COLO668 (cell line): ENCODE measurements around the gene ARID1A.
"Not testable (repeated sequence)": the region's sequence is repeated elsewhere in the genome, so short reads cannot be mapped to it uniquely, and the experiment has no call there.

Source experiments
- DNase-seq: peaks from one replicate; lab custom pipeline; 2025; ENCODE audit not compliant: unreplicated experiment; lab: John Stamatoyannopoulos, UW

The ARID1A gene

DNA sequence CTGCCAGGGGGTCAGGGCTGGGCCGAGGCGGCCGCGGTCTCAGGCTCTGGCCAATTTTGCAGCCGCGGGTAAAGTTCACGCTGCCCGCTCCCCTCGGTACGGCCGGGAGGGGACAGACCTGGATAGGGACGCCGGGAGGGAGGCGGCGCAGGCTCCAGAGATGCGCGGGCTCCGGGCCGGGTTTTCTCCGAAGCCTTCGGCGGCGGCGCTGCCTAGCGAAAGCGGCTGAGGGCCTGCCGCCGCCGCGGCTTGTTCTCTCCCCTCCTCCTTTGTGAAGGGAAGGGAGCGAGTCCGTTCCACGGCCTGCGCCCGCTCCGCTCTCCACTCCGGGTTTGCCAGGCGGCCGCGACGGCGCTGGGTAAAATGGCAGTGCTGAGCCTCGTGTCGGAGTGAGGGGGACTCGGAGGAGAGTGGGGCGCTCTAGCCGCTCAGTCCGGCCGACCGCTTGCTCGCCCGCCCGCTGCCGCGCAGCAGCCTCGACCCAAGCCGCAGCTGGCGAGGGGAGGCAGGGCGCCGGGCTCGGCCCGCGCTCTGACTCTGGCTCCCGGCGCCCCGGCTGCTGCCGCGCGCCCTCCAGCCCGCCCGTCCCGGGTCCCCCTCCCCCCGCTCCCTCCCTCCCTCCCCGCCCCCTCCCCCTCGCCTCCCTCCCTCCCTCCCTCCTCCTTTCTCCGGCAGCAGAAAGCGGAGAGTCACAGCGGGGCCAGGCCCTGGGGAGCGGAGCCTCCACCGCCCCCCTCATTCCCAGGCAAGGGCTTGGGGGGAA lies at the start of gene ARID1A:
Gene ARID1A, plus strand, starts transcription at position 660 of the 763 bp plus-strand sequence. CDS start 389 bp downstream, outside the sequence.
- DNase-seq: peak; percentile 100

GRCh38 chr1:26664802-26665201 lies 31.0 kb upstream of the ARID1A start:
- DNase-seq: no peak

- DNase-seq: no peak
Observed at GRCh38 chr1:26666855-26667254, 29.0 kb upstream of the ARID1A start.

- not testable (repeated sequence) for DNase-seq
Observed at GRCh38 chr1:26668106-26668786, 27.6 kb upstream of the ARID1A start.

DNA sequence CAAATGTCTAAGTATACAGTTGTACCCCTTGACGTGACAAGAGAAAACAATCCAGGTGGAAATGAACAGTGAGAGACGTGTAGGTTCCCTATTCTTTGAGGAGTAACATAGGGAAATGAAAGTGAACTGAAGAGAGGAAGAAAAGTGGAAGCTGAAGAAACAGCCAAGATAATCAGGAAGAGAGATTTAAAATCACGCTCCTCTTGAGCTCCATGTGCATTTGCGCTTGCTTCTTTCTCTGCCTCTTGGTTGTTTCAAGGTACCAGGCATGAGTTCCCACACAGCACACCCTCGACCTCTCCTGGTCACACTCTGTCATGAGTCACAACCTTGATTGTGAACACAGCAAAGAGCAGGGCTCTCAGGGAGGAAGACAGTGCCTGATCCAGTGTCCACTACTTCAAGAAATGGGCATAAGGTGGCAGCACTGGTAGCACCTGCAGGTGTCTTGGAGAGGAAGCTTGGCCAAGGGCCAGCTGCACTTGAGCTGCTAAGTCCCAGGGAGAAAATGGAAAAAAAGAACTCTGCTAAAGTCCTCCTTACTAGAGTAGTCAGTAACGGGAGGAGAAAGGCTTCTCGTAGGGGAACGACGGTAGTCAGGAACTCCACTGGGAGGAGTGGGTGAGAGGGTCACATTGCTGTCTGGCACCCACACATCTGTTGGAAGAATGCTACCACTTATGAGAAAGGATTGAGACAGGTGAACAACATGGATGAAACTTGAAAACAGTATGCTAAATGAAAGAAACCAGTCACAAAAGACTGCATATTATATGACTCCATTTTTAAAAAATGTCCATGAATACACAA lies 18.3 kb upstream of the ARID1A start:
- DNase-seq: peak; percentile 80

GRCh38 chr1:26684763-26685508 lies 10.9 kb upstream of the ARID1A start:
- DNase-seq: no peak

- no peak for DNase-seq
Observed at GRCh38 chr1:26686795-26687194, 9.0 kb upstream of the ARID1A start.

GRCh38 chr1:26689504-26689903 lies 6.3 kb upstream of the ARID1A start:
- DNase-seq: no peak

GRCh38 chr1:26690157-26690556 lies 5.7 kb upstream of the ARID1A start:
- DNase-seq: no peak

GRCh38 chr1:26690576-26691031 lies 5.2 kb upstream of the ARID1A start:
- DNase-seq: no peak

DNA sequence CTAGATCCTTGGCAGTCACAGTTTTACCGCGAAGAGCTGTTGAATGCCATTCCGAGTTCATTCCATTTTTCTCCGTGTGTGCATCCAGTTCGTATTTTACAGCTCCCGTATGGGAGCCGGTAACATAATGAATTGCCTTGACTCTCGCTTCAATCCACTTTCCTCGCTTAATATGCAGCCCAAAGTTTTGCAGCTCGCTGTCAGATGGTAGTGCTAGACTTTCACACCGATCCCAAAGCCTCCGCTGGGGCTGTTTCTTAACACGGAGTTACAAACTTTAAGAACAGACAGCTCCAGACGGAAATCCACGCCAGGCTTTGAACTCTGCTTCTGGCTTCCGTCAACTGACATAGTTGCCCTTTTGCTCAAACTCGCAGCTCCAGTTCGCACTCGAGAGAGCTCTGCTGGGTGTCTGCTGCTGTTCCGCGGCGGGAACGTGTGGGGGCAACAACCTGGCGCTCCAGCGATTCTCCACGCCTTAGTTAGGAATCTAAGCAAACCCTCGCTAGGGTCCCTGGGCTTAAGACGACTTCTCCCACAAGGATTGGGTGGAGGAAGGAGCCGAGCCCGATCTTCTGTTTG lies 3.5 kb upstream of the ARID1A start:
- peak; percentile 93 for DNase-seq

DNA sequence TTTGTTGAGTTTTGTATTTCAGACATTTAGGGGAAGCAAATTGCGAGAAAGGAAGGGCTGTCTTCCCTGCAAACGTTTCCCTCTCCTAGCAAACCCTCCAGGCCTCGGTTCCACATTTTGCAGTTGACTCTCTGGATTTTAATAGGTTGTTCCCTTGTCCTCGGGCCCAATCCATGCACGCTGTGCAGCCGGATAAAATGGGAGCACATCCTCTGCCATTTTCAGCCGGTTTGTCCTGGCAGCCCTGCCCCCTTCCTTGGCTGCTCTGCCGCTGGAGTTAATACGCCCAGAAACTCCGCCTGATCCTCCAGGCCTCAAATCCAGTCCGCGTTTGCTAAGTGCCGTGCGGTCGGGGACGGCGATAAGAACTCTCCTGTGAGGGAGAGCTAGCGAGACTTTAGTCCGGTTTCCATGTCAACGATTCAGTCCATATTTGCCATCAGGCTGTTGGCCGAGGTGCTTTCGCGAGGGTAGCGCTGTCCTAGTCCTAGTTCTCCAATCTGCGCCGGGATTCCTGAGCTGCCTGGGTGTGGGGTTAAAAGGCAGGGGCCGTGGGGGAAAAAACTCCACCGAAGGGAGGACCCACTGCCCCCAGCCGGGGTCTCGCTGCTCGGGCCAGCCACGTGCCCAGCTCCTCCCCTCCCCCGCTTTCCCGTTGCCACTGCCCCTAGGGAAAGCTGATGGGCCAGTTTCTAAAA lies 2.9 kb upstream of the ARID1A start:
- DNase-seq: peak; percentile 99

DNA sequence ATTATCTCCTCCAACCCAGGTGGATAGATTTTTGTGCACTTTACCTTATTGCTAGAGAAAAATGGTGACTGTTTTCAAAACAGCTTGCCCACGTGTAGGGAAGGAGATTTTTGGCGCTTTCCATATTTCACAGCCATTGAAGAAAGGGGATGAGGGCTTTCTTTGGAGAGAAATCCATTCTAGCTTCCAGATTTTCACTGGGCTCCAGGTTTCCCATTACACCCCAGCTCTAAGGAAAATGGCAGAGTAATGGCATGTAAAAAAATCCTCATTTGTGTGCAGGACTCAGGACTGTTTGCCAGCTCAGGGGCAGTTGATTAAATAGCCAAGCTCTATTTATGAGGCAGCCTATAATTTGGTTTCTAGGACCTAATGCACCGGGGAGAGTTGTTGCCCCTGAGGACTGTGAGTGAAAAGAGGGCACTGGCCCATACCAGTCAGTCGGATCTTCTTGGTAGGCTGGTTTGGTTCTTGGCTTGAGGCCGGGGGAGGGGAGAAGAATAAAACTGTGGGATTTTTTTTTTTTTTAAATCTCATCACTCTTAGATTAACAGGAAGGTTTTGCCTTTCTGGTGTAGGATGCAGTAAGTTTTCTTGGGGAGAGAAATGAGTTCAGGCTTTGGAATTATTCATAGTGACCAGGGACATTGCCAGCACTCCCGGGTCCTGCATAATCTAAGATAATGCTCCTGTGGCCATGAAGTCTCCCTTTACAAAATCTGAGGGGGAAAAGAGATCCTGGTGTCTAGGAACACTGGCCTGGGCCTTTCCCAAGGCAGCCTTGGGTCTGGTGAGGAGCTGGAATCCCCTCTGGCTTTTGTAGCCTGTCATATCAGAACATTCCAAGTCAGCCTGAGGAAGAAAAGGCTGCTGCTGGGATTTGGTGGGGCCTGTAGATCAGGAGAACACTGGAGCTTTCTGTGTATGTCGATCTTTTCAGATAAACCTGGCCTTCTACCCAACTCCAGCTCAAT lies 1.9 kb upstream of the ARID1A start:
- no peak for DNase-seq

GRCh38 chr1:26694638-26695355 lies 1.0 kb upstream of the ARID1A start:
- DNase-seq: no peak

GRCh38 chr1:26696119-26696653 lies 371 bp downstream of the ARID1A start:
- DNase-seq: peak; percentile 89

DNA sequence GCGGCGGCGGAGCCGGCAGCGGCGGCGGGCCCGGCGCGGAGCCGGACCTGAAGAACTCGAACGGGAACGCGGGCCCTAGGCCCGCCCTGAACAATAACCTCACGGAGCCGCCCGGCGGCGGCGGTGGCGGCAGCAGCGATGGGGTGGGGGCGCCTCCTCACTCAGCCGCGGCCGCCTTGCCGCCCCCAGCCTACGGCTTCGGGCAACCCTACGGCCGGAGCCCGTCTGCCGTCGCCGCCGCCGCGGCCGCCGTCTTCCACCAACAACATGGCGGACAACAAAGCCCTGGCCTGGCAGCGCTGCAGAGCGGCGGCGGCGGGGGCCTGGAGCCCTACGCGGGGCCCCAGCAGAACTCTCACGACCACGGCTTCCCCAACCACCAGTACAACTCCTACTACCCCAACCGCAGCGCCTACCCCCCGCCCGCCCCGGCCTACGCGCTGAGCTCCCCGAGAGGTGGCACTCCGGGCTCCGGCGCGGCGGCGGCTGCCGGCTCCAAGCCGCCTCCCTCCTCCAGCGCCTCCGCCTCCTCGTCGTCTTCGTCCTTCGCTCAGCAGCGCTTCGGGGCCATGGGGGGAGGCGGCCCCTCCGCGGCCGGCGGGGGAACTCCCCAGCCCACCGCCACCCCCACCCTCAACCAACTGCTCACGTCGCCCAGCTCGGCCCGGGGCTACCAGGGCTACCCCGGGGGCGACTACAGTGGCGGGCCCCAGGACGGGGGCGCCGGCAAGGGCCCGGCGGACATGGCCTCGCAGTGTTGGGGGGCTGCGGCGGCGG lies 1.0 kb downstream of the ARID1A start:
- peak; percentile 77 for DNase-seq

DNA sequence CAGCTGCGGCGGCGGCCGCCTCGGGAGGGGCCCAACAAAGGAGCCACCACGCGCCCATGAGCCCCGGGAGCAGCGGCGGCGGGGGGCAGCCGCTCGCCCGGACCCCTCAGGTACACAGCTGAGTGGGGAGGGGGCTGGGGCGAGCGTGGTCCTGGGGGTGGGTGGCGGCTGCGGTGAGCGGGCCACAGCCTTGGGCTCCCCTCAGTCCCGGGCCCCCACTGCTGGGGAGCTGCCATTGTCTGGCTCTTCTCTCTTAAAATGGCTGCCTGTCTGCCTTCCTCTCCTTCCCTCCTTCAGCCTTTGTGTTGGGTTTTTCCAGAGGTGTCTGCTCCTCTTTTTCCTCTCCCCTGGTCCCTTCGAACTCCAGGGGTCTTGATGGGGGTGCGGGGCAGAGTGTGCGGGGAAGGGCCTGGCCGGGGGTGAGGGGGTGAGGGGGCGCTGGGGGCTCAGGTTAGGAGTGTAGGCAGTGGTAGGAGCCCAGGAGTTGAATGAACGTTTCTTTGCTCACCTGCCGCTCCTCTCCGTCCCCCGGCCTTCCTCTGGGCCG lies 1.7 kb downstream of the ARID1A start:
- DNase-seq: no peak
